ENCODE data around the gene GNAQ. TPM values are rescaled to one million over a fixed set of nuclear protein-coding genes. Genes with fewer than 3 reads are reported as not detected.

GNAQ gene
- total RNA-seq, 5 donors from 2014 or later (not counting 1 experiment from before 2014, with no cell fraction given): 29.3 to 48.4 (median 38.3) TPM

DNA sequence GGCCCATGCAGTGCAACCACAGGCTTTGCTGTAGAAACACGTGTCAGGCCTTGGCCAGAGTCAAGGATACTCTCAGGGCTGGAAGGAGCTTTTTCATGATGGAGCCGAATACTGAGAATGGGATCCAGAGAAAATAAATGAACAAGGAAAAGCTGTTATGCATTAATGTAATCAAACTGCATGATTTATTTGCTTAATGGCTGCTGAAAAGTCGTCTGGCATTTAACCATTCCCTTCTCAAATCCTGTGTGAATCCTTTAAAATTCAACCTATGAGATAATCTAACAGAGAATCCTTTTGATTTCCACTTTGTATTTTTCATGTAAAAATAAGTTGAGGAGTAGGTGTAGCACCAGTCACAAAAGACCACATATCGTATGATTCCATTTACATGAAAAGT lies 359.4 kb downstream of the GNAQ start:
- WGBS (ENCODE audit: insufficient coverage): 78% methylated on average over 1 of the region's 4 CpGs
- Histone ChIP-seq H3K36me3 (ENCODE audit: control insufficient read depth in 2 of 2, extremely low read depth in 1 of 2, insufficient read depth in 1 of 2, low read length in 1 of 2) (no peaks in the 10 kb centered on the region), H3K9me3 (no peaks in the 10 kb centered on the region), H3K27me3 (replicated peaks in 1 of 2; ENCODE audit: control insufficient read depth in 2 of 2, extremely low read depth in 1 of 2, insufficient read depth in 2 of 2, low read length in 1 of 2) (no peaks in the 10 kb centered on the region), H3K4me3 (ENCODE audit: control insufficient read depth in 1 of 2, extremely low read depth in 1 of 2, low read length in 1 of 2) (no peak overlapping the region), H3K27ac (ENCODE audit: low read length) (no peak overlapping the region), H3K4me1 (ENCODE audit: control insufficient read depth in 1 of 2, extremely low read depth in 1 of 2, insufficient read depth in 2 of 2, low read length in 2 of 2) (no peaks in the 10 kb centered on the region)
- Mint-ChIP-seq H3K4me3 (no peak overlapping the region), H3K27ac (no peak overlapping the region), H3K27me3 (peaks cover 0 to 4% of the 10 kb centered on the region in 2 donors), H3K9me3 (no peaks in the 10 kb centered on the region), H3K36me3 (no peaks in the 10 kb centered on the region), H3K4me1 (no peaks in the 10 kb centered on the region)
- ATAC-seq (replicated peaks in 1 of 4) (no peak), DNase-seq (no peak)
- POLR2A ChIA-PET: no interaction called here
- CTCF ChIA-PET: no interaction called here

DNA sequence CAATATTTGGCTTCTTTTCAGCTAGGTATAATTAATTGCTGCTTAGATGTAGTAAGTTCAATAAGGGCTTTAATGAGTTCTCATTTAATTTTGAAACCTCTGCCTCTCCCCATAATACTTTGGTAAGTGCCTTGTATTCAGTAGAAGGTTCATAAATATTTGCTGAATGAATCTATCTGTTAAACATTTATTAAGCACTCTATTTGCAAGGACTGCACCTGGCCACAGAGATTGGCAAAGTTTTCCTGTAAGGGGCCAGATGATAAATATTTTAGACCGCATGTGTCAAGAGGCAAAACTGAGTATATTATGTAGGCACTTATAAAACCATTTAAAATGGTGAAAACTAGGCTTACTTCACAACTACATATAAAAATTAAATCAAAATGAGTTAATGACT lies 364.5 kb downstream of the GNAQ start:
- no peaks in the 10 kb centered on the region for H3K36me3 ChIP-seq (ENCODE audit: control insufficient read depth in 2 of 2, extremely low read depth in 1 of 2, insufficient read depth in 1 of 2, low read length in 1 of 2)
- no peaks in the 10 kb centered on the region for H3K9me3 ChIP-seq
- Mint-ChIP-seq H3K4me3 (no peak overlapping the region), H3K36me3 (no peaks in the 10 kb centered on the region), H3K27me3 (peaks cover 0 to 8% of the 10 kb centered on the region in 2 donors), H3K27ac (no peak overlapping the region), H3K9me3 (no peaks in the 10 kb centered on the region), H3K4me1 (no peaks in the 10 kb centered on the region)
- ChIA-PET CTCF (no interaction called here), POLR2A (no interaction called here)
- no peaks in the 10 kb centered on the region for H3K4me1 ChIP-seq (ENCODE audit: control insufficient read depth in 1 of 2, extremely low read depth in 1 of 2, insufficient read depth in 2 of 2, low read length in 2 of 2)
- no CpG with 5 or more reads among the region's 1 CpG for WGBS (ENCODE audit: insufficient coverage)
- H3K27ac ChIP-seq (ENCODE audit: low read length): no peak overlapping the region
- H3K4me3 ChIP-seq (ENCODE audit: control insufficient read depth in 1 of 2, extremely low read depth in 1 of 2, low read length in 1 of 2): no peak overlapping the region
- DNase-seq (no peak), ATAC-seq (replicated peaks in 1 of 4) (no peak)
- H3K27me3 ChIP-seq (replicated peaks in 1 of 2; ENCODE audit: control insufficient read depth in 2 of 2, extremely low read depth in 1 of 2, insufficient read depth in 2 of 2, low read length in 1 of 2): no peaks in the 10 kb centered on the region

Other genes with a start within 250 kb of the GNAQ start
- gene CEP78, start 204.3 kb upstream of the GNAQ start, total RNA-seq: 10 to 100 TPM; 23.2 to 37.4 (median 29.5) TPM